ENCODE measurements around the gene ERRFI1.
A peak's percentile ranks its signal among the peaks of the same experiment; 100 is the strongest.

The ERRFI1 gene

GRCh38 chr1:8024329-8024728, 1.8 kb downstream of the ERRFI1 start:
- no peak overlapping the region for H2AFZ ChIP-seq
- peak overlapping the region; percentile 82 for H3K27ac ChIP-seq
- no peaks in the 10 kb centered on the region for H3K27me3 ChIP-seq (ENCODE audit: control insufficient read depth, insufficient read depth, low read length)
- TF ChIP-seq CTCF (IDR thresholded peaks at IDR 0.05) = no peak
- no peaks in the 10 kb centered on the region for H3K36me3 ChIP-seq (ENCODE audit: control insufficient read depth, insufficient read depth, low read length)
- H3K4me3 ChIP-seq (ENCODE audit: low read depth, low read length) = peak overlapping the region; percentile 68
- H3K4me2 ChIP-seq (ENCODE audit: low read length) = peak overlapping the region; percentile 42
- H3K9me3 ChIP-seq (ENCODE audit: control insufficient read depth, low read length) = no peaks in the 10 kb centered on the region
- H3K4me1 ChIP-seq = peaks cover 6% of the 10 kb centered on the region
- no peak overlapping the region for H3K9ac ChIP-seq
- peaks cover 5% of the 10 kb centered on the region for H3K79me2 ChIP-seq

GRCh38 chr1:8023995-8024313, 2.2 kb downstream of the ERRFI1 start:
- H3K9me3 ChIP-seq (ENCODE audit: control insufficient read depth, low read length) = no peaks in the 10 kb centered on the region
- peaks cover 6% of the 10 kb centered on the region for H3K4me1 ChIP-seq
- peak overlapping the region; percentile 68 for H3K4me3 ChIP-seq (ENCODE audit: low read depth, low read length)
- H3K27ac ChIP-seq = peak overlapping the region; percentile 82
- no peak overlapping the region for H2AFZ ChIP-seq
- no peak overlapping the region for H3K9ac ChIP-seq
- H3K79me2 ChIP-seq = peaks cover 5% of the 10 kb centered on the region
- TF ChIP-seq CTCF (IDR thresholded peaks at IDR 0.05) = no peak
- H3K36me3 ChIP-seq (ENCODE audit: control insufficient read depth, insufficient read depth, low read length) = no peaks in the 10 kb centered on the region
- H3K4me2 ChIP-seq (ENCODE audit: low read length) = peak overlapping the region; percentile 42
- H3K27me3 ChIP-seq (ENCODE audit: control insufficient read depth, insufficient read depth, low read length) = no peaks in the 10 kb centered on the region

GRCh38 chr1:8023287-8023994, 2.7 kb downstream of the ERRFI1 start:
- no peak for TF ChIP-seq CTCF (IDR thresholded peaks at IDR 0.05)
- peaks cover 6% of the 10 kb centered on the region for H3K4me1 ChIP-seq
- H2AFZ ChIP-seq = no peak overlapping the region
- H3K36me3 ChIP-seq (ENCODE audit: control insufficient read depth, insufficient read depth, low read length) = no peaks in the 10 kb centered on the region
- H3K27me3 ChIP-seq (ENCODE audit: control insufficient read depth, insufficient read depth, low read length) = no peaks in the 10 kb centered on the region
- peak overlapping the region; percentile 68 for H3K4me3 ChIP-seq (ENCODE audit: low read depth, low read length)
- H3K9ac ChIP-seq = no peak overlapping the region
- peak overlapping the region; percentile 82 for H3K27ac ChIP-seq
- peaks cover 5% of the 10 kb centered on the region for H3K79me2 ChIP-seq
- no peaks in the 10 kb centered on the region for H3K9me3 ChIP-seq (ENCODE audit: control insufficient read depth, low read length)
- peak overlapping the region; percentile 42 for H3K4me2 ChIP-seq (ENCODE audit: low read length)

DNA sequence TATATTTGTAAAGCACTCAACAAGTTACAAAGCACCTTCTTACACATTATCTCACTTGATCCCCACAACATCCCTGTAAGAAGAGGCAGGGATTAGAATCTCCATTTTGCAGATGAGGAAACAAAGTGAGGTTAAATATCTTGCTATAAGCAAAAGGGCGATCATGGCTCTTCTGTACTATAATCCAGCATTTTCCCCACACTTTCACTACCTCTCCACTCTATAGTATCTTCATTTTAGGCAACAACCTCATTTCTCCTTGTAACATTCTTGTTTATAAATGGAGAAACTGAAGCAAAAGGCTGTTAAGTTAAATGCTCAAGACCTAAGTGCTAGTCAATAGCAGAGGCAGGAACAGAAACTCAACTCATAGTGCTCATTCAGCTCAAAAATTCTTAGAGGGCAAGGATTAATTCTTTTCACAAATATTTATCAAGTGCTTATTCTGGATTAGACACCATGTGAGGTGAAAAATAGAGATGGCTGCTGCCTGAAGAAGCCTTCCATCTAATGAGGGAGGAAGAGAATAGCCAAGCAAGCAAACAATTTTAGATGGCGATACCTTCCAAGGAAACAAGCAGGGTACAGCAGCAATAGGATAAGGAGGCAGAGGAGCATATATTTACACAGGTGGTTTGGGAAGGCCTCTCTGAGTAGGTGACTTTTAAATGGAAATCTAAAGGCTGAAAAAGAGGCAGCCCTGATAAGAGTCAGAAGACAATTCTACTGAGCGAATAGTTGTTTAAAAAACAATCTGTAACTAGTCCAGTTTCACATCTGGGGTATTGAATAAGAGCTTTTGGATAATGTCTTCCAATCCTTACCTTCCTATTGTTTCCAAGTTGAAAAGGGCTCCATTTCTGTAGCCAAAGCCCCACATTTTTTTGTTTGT, 3.5 kb downstream of the ERRFI1 start:
- H3K4me2 ChIP-seq (ENCODE audit: low read length) = peak overlapping the region; percentile 42
- peaks cover 5% of the 10 kb centered on the region for H3K79me2 ChIP-seq
- H3K9ac ChIP-seq = no peak overlapping the region
- no peaks in the 10 kb centered on the region for H3K27me3 ChIP-seq (ENCODE audit: control insufficient read depth, insufficient read depth, low read length)
- peak overlapping the region; percentile 82 for H3K27ac ChIP-seq
- H3K4me1 ChIP-seq = peaks cover under 1% of the 10 kb centered on the region
- no peak for TF ChIP-seq CTCF (IDR thresholded peaks at IDR 0.05)
- H3K36me3 ChIP-seq (ENCODE audit: control insufficient read depth, insufficient read depth, low read length) = no peaks in the 10 kb centered on the region
- H3K4me3 ChIP-seq (ENCODE audit: low read depth, low read length) = peak overlapping the region; percentile 17
- H2AFZ ChIP-seq = no peak overlapping the region
- no peaks in the 10 kb centered on the region for H3K9me3 ChIP-seq (ENCODE audit: control insufficient read depth, low read length)
